ENCODE results near the gene VWDE.

DNA sequence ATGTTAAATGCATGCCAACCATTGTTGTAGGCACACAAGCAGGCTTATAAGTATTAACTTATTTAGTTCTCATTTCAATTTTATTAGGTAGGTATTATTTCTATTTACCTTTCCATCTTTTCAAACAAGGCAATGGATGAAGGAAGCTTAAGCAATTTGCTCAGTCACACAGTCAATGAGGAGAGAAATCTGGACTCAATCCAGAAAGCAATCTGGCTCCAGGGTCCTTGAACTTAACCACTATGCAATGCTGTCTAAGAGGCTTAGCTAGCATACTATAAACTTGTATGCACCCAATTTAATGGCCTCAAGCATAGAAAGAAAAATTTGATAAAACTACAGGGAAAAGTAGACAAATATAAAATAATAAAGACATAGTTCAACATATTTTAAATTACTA is 88.6 kb downstream of the VWDE start:
- no peak for TF ChIP-seq POLR2A (IDR thresholded peaks at IDR 0.05; ENCODE audit: low read length)
- TF ChIP-seq, protein P1, sequence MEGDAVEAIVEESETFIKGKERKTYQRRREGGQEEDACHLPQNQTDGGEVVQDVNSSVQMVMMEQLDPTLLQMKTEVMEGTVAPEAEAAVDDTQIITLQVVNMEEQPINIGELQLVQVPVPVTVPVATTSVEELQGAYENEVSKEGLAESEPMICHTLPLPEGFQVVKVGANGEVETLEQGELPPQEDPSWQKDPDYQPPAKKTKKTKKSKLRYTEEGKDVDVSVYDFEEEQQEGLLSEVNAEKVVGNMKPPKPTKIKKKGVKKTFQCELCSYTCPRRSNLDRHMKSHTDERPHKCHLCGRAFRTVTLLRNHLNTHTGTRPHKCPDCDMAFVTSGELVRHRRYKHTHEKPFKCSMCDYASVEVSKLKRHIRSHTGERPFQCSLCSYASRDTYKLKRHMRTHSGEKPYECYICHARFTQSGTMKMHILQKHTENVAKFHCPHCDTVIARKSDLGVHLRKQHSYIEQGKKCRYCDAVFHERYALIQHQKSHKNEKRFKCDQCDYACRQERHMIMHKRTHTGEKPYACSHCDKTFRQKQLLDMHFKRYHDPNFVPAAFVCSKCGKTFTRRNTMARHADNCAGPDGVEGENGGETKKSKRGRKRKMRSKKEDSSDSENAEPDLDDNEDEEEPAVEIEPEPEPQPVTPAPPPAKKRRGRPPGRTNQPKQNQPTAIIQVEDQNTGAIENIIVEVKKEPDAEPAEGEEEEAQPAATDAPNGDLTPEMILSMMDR (IDR thresholded peaks at IDR 0.05): no peak
- TF ChIP-seq, protein P2, sequence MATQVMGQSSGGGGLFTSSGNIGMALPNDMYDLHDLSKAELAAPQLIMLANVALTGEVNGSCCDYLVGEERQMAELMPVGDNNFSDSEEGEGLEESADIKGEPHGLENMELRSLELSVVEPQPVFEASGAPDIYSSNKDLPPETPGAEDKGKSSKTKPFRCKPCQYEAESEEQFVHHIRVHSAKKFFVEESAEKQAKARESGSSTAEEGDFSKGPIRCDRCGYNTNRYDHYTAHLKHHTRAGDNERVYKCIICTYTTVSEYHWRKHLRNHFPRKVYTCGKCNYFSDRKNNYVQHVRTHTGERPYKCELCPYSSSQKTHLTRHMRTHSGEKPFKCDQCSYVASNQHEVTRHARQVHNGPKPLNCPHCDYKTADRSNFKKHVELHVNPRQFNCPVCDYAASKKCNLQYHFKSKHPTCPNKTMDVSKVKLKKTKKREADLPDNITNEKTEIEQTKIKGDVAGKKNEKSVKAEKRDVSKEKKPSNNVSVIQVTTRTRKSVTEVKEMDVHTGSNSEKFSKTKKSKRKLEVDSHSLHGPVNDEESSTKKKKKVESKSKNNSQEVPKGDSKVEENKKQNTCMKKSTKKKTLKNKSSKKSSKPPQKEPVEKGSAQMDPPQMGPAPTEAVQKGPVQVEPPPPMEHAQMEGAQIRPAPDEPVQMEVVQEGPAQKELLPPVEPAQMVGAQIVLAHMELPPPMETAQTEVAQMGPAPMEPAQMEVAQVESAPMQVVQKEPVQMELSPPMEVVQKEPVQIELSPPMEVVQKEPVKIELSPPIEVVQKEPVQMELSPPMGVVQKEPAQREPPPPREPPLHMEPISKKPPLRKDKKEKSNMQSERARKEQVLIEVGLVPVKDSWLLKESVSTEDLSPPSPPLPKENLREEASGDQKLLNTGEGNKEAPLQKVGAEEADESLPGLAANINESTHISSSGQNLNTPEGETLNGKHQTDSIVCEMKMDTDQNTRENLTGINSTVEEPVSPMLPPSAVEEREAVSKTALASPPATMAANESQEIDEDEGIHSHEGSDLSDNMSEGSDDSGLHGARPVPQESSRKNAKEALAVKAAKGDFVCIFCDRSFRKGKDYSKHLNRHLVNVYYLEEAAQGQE (IDR thresholded peaks at IDR 0.05): no peak
